Measurements from ENCODE around the gene TUBG2.
A peak's percentile ranks its signal among the peaks of the same experiment; 100 is the strongest.
"Not testable (repeated sequence)": the region's sequence is repeated elsewhere in the genome, so short reads cannot be mapped to it uniquely, and the experiment has no call there.

TUBG2 gene

DNA sequence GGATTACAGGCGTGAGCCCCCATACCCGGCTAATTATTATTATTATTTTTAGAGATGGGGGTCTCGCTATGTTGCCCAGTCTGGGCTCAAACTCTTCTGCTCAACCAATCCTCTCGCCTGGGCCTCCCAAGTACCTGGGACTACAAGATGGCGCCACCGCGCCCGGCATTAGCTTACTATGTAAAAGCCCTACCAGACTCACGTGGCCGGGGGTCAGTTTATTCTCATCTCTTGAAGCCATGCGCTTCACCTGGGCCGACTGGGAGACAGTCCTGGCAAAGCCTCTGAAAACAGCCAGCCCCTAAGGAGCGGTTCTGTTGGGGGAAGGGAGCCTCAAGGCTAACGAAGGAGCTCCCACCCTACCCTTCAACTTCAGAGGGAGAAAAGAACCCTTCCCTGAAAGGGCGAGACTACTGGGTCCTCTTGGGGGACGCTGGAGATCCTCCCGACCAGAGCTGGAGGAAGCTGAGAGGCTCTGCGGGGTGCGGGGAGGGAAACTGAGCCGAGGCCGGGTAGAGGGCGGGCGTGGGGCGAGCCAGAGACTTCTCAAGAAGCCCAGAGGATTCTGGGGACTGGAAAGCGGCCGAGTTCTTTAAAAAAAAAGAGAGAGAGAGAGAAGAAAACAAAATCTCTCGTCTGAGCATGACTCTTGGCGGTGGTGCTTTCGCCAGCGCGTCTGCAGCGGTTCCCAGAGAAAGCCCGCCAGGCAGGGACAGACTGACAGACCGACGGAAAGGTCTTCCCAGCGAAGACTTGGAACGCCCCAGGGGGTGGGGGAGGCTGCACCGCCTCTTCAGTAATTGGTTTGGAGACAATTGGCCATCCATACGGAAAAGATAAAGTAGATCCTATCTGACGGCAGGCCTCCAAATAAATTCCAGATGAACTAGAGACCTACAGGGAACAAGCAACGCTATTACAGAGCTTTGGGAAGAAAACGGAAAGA is 5.6 kb upstream of the TUBG2 start:
- DNase-seq (ENCODE audit: low read depth) = no peak

DNA sequence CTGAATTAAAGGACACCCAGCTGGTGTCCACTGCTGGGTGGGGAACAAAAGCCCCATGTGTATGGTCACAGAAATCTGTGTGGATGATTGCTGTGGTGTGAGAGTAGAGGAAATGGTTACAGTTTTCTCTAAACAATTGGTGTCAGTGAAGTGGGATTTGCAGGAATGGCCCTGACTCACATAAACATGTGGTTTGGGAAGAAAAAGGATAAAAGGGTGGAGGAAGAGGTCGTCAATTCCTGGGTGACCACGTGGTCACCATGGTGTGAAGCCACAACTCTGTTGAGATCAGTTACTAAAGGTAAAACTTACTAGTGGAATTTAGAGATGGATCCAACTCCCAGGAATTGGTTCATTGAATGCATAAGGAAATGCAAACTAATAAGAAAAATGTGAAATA is 3.6 kb upstream of the TUBG2 start:
- DNase-seq (ENCODE audit: low read depth) = no peak

DNA sequence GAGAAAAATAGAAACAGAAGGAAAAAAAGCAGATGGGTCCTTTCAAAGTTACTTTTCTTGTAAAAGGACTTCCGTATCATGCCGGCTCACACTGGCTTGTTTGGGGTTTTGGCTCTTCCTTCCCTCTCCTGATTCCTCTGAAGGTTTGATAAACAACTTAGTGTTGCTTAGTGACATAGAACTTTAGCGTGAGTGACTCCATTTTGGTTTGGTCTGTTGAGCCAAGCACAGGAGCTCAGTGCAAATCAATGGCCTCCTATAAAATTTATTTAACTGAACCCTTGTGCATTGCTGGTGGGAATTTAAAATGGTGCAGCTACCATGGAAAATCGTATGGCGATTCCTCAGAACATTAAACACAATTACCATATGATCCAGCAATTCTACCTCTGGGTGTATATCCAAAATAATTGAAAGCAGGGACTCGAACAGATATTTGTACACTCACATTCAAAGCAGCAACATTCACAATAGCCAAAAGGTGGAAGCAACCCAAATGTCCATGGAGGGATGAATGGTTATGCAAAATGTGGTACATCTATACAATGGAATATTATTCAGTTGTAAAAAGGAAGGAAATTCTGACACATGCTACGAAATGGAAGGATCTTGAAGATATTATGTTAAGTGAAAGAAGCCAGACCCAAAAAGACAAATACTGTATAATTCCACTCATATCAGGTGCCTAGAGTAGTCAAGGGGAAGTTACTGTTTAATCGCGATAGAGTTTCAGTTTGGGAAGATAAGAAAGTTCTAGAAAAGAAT is 1.1 kb upstream of the TUBG2 start:
- DNase-seq (ENCODE audit: low read depth) = no peak

DNA sequence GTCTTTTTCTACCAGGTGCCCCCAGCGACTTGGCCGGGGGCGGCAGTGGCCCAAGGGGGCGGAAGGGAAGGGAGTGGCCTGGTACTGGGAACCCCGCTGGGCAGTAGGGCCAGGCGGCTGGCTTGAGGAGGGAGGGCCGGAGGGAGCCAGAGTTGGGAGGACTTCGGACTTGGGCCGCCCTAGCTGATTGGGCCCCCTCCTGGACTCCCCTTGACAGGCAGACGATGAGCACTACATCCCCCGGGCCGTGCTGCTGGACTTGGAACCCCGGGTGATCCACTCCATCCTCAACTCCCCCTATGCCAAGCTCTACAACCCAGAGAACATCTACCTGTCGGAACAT is 819 bp downstream of the TUBG2 start:
- DNase-seq (ENCODE audit: low read depth) = not testable (repeated sequence)

DNA sequence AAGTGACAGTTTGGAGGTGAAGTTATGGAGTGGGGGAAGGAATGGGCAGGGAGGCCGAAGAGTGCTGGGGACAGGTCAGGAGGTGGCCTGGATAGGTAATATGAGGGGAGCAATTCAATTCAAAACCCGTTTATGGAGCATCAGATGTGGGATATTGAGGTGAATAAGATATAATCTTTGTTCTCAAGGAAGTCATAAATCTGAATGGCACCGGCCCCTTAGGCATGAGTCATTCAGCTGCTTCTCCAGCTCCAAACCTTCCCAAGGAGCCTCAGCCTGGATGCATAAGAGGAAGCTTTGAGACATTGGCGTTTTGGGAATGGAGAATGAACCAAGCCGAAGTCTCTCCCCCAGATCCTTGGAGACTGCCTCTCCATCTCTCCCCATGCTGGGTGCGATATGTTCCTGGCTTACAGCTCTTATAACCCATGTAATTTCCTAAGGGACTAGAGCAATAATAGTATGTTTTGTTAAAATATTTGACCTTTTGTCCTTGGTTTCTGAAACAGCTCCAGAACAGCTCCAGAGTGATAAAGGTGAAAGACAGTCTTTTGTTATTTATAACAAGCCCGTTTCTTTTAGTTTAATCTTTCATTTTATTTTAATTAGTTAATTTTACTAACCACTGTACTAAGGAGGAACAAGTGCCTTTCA is 1.7 kb downstream of the TUBG2 start:
- no peak for DNase-seq (ENCODE audit: low read depth)

DNA sequence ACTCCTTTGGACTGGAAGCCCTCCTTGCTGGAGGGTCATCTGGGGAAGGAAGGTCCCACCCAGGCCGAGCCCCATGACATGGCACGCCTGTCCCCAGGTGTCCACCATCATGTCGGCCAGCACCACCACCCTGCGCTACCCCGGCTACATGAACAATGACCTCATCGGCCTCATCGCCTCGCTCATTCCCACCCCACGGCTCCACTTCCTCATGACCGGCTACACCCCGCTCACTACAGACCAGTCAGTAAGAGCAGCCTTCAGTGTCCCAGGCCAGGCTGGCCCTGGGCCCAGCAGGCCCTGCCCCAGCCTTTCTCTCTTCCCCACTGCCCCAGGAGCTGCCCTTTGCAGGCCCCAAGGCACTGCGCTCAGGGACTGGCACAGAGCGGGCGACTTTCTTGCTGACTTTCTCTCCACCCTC is 6.5 kb downstream of the TUBG2 start:
- no peak for DNase-seq (ENCODE audit: low read depth)

DNA sequence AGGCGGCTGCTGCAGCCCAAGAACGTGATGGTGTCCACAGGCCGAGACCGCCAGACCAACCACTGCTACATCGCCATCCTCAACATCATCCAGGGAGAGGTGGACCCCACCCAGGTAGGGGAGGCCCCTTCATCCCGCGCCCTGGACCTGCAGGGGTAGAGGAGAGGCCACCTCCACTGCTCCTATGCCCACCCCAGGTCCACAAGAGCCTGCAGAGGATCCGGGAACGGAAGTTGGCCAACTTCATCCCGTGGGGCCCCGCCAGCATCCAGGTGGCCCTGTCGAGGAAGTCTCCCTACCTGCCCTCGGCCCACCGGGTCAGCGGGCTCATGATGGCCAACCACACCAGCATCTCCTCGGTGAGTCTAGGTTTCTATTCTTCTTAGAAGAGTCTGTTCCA is 7.0 kb downstream of the TUBG2 start:
- not testable (repeated sequence) for DNase-seq (ENCODE audit: low read depth)

DNA sequence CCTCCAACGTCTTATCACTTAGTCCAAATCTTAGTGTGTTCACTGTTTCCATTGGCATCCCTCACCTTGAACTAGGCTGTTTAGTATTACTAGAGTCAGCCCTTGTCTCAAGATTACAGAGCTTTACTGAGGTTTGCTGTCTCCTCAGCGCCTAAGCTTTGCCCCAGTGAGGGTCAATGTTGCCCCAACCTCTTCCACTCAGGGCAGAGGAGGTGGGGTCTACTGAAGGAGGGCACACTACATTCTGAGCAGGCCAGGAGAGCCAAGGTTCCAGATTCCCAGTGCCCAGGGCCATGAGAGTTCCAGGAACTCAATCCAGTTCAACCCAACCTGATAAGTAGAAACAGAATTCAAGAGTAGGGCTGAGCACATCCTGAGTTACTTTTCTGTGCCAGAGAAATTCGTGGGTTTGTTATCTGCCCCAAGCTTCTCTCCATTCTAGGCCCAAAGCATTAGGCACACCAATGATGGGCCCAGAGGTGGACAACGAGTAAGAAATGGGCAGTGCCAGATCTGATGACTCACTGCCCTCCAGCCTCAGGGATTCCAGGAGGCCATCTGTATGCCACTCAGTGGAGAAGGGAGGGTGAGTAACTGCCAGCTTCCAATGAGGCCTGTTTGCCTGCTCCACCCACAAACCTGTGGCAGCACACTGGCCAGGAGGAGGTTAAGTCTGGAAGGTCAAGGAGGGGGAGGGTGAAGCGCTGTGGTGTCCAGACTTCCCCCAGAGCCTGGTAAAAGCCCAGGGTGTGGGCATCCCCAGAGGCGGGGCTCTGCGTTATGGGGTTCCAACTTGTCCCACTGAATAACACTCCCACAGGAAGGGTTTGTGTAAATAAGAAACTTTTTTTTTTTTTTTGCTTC is 8.2 kb downstream of the TUBG2 start:
- peak; percentile 60 for DNase-seq (ENCODE audit: low read depth)

DNA sequence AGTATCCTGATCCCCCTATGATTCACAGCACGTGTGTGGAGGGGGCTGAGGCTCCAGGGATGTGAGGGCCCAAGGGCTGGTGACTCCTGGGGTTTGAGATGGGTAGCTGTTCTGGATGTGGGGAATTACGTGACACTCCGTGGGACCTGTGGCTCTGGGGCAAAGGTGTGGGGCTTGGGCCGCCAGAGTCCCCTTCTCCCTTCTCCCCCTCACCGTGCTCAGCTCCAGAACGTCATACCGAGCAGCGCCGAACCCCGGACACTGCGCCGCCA is 10.6 kb downstream of the TUBG2 start:
- DNase-seq (ENCODE audit: low read depth) = no peak

DNA sequence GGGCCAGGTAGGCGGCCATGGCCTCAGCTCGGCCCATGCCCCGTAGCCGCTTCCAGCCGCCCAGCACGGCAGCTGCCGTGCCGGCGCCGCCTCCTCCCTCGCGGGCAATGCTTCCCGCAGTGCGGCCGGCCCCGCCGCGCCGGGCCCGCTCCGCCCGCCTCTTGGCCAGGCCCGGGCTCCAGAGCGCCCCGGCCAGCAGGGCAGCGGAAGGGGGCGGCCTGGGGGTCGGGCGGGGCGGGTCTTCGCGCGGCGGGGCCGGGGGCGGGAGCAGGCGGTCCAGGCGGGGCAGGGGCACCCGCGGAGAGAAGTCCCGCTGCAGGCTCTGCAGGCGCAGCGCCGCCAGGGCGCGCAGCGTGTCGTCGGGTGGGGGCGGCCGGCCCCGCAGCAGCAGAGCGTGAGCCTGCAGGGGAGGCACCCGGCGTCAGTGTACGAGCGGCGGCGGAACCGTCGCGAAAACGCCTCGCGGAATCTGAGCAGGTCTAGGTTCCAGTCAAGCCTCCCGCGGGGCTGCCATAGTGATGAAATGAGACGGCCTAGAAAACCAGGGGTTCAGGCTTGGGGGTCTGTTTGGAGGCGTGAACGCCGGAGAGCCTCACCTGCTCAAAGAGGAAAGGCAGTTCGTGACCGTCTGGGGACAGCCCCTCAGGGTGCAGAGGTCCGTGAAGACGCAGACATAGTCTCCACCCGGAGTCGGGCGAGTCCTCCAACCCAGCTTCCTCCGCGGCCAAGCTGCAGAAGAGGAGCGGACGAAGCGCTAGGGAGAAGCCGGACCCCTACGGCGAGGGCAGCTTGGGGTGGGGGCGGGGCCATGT is 11.1 kb downstream of the TUBG2 start:
- no peak for DNase-seq (ENCODE audit: low read depth)

DNA sequence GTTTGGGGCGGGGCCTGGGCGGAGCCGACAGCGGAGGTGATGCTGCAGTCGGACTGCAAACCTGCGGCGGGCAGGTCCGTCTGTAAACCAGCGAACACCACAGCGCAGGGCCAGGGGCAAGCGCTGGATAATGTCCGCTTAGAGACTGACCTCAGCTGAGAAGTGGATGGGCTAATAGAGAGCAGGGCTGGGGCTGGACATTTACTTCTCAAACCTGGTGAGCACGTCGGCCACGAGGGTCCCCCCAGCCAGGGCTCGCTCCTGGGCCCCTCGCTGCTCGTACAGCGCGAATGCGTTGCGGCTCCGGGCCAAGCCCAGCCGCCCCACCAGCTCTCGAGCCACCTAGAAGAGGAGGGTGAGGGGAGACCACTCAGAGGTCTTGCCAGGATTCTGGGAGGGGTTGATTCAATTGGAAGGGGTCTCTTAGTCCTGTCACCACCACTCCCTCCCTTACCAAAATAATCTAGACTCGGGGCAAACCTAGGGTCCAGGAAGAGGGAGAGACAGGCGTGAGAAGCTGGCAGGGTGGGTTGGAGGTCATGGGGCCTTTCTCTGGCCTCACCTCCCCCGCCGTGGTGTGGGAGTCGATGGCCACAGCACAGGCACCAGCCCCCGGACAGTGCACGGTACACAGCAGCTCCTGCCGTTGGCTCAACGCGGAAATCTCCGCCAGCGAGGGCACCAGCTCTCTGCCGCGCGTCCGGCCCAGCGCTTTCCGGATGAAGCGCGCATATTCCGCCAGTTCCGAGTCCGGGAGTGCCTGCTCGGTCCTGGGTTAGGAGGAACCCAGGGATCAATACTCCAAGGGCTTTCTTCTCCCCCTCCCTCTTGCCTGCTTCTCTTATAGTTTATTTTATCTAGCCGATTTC is 11.9 kb downstream of the TUBG2 start:
- no peak for DNase-seq (ENCODE audit: low read depth)

DNA sequence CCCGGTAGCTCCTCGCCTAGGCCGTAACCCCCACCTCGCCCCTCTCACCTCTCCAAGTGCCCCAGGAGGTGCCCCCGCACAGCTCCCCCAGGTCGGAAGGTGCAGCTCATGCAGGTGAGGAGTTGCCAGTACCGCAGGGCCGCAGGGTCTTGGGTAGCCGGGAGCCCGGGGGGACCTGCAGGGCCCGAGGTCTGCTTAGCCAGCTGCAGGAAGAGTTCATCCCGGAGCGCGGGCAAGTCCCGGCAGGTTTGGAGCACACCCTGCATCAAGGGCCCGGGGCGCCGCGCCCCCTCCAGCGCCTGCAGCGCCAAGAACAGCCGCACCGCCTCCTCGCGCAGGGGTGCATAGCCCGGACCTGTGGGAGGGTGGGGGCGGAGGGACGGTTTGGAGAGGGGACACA is 13.0 kb downstream of the TUBG2 start:
- no peak for DNase-seq (ENCODE audit: low read depth)

DNA sequence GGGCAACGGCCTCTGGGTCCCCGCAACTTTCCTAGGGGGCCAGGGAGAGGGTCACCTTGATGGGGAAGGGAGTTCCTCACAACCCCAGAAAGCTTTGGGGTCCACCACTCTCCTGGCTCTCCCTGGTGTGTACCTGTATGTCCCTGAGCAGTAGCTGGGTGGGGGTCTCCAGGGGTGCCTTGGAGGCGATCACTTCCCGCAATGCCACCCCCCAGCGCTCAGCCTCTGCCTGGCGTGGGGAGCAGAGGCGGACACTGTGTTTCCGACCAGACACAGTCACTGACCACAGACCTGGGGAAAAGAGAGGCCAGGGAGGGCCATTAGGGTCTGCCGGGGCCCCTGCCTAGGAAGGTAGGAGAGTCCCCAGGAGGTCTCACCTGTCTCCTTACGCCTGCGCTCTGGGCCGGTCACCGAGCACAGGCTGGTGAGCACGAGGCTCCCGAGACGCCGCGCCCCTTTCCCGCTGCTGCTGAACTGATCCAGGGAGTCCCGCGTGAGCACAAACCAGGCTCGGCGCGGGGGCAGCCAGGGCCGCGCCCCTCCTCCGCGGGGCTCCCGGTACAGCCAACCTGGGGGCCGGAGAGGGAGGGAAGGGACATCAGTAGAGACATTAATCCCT is 14.3 kb downstream of the TUBG2 start:
- DNase-seq (ENCODE audit: low read depth) = no peak

DNA sequence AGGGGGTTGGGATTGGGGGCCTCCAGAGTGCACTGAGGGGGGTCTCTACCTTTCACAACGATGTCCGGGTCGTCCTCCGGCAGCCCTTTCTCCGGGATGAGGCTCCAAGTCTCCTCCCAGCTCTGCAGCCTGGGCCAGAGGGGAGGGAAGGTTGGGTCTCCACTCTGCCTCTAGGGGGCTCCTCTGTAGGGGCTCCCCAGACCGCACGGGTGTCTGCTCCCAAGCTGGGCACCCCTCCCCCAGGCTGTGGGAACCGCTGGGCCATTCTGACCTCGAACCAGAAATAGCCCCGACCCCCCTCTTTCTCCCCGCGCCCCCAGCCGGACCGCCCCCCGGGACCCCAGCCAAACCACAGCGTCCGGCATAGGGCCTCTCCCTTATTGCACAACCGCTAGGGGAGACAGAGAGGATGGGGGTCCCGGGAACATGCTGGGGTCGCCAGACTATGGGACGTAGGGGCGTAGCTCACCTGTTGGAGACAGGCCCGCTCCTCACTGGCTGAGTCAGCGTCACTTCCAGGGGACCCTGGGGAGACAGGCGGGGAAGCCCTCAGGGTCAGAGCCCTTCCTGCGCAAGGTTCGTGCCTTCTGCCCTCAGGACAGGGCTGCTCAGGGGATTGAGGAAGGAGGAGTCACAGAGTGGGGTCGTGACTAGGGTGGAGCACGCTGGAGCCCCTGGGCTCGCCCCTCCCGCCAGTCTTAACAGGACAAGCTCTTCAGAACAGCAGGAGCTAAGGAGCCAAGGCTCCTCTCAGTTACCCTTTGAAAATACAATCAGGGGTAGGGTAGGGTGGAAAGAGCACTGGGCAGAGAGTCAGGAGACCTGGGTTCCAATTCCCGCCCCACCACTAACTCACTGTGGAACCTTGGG is 15.0 kb downstream of the TUBG2 start:
- no peak for DNase-seq (ENCODE audit: low read depth)

DNA sequence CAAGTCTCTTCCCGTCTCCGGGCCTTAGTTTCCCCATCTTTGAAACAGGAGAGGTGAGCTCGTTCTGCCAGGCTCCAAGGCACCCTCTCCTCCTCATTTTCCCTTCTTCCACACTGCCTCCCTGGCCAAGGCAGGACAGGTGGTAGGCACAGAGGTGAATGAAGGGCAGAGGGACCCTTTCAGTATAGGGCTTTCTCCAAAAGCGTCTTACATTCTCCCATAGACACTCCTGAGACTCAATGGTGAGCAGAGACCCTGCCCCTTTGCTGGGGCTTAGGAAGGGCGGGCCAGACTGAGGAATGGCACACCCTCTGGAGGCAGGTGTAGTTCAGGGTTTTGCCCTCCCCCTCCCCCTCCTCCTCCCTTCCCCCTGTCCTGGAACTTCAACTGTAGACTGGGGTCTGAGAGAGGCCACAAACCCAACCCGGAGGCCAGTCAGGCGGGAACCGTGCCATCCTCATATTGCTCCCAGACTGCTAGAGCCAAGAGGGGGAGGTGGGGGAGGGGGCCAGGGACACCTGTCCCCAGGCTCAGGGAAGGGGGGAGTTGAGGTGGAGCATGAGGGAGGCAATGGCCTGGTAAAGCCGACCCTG is 15.8 kb downstream of the TUBG2 start:
- no peak for DNase-seq (ENCODE audit: low read depth)

DNA sequence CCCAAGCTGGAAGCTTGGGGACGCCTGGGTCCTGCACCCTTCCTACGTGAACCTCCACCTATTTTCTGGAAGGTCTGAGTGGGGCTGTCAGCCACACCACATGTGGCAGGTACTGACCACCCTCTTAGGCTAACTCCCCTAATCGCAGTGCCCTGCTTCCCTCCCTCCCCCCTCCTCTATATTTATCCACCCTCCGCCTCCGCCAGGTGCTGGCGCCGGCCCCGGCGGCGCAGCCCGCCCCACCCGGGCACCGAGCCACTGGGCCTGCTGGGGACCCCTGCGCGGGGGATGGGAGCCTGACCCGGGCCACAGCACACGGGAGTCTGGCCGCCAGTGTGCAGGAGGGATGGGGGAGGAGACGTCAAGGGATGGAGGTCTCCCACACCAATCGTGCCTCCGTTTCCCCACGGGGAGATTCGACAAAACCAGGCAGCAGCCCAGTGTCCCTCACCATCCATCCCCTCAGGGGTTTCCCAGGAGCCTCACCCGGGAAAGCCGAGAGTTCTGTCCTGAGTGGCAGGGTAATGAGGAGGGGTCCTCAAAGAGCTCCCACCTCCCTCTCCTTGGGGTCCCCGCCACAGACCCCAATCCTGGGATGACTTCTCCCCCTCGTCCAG is 16.4 kb downstream of the TUBG2 start:
- no peak for DNase-seq (ENCODE audit: low read depth)

DNA sequence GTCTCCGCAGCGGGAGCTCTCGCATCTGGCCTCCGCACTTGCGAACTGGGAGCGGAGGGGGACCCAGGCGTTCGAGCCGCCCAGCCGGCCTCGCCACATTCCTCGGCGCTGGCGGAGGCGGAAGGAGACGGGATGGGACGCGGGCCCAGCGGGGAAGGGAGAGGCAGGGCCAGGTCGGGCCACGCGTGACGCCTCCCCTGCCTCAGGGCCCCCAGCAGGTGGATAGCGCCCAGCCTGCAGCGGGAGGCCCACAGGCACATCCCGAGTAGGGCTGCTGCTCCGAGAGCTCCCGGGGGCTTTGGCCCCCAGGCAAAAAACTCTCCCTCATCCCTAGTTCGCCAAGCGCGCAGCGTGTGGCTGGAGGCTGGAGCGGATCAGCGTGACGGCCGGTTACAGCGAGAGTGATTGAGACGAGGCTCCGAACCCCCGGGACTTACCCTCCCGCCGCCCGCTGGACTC is 16.9 kb downstream of the TUBG2 start:
- DNase-seq (ENCODE audit: low read depth) = no peak

All from HS-27A (cell line).